GM10847 (cell line): ENCODE measurements around the gene ERRFI1.

Experiments used
- POLR2A ChIP-seq: IDR thresholded peaks from 2 replicates; pipeline ENCODE4 v1.6.1; 2011; ENCODE audit not compliant: insufficient read length; ENCODE audit errors: extremely low read depth

ERRFI1 gene, protein sequence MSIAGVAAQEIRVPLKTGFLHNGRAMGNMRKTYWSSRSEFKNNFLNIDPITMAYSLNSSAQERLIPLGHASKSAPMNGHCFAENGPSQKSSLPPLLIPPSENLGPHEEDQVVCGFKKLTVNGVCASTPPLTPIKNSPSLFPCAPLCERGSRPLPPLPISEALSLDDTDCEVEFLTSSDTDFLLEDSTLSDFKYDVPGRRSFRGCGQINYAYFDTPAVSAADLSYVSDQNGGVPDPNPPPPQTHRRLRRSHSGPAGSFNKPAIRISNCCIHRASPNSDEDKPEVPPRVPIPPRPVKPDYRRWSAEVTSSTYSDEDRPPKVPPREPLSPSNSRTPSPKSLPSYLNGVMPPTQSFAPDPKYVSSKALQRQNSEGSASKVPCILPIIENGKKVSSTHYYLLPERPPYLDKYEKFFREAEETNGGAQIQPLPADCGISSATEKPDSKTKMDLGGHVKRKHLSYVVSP

DNA sequence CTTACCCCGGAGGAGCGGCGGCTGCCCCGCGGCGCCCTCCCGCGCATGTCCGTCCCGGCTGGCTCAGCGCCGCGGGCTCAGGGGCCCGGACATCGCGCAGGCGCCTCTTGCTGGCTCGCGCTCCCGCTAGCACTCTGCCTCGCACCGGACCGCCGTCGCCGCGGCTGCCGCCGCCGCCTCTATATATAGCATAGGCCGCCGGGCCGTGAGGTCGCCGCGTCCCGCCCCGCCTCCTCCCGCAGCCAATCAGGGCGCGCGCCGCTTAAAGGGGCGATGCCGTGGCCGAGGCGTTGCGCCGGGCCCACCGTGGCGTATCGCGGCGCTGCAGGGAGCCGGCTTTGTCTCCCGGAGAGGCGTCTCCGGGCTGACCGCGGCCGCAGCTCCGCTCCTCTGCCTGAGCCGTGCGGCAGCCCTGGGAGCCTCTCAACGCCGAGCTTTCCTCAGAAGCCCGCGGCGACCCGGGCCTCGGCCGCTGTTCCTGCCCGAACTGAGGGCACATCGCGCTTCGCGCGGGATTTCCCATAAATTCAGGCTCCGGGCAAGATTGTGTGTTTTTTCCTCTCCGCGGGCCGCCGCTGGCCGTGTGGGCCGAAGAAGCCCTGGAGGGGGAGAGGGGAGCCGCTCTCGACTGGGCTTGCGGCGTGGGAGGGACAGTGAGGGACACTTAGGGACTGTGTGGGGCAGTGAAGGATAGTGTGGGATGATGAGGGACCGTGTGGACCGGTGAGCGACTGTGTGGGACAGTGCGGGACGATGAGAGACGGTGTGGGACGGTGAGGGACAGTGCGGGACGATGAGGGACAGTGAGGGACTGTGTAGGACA is at the start of gene ERRFI1:
TSS of gene ERRFI1 (minus strand) at position 157 of the 823 bp plus-strand sequence. CDS start 10,690 bp downstream, outside the sequence.
- TF ChIP-seq POLR2A, result peak; percentile 62

DNA sequence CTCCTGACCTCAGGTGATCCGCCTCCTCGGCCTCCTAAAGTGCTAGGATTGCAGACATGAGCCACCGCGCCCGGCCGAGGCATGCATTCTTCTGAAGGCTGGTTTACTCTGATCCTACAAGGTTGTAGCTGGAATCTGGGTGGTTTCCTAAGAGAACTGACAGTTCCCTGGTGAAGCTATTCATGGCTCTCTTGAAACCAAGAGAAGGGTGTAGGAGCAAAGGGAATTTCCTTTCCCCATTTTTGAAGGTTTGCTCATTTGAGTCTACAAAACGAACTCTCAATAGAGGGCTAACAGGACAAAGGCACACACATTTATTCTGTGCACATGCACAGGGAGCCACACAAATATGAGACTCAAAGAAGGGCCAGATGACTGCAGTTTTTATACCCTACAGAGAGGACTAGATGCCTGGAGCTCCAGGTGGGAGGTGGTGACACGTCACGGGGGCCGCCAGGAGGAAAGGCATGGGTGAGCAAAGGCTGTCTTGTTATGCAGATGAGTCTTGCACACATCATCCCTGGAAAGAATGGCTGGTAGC is 49.5 kb upstream of the ERRFI1 start:
- TF ChIP-seq POLR2A, result no peak

DNA sequence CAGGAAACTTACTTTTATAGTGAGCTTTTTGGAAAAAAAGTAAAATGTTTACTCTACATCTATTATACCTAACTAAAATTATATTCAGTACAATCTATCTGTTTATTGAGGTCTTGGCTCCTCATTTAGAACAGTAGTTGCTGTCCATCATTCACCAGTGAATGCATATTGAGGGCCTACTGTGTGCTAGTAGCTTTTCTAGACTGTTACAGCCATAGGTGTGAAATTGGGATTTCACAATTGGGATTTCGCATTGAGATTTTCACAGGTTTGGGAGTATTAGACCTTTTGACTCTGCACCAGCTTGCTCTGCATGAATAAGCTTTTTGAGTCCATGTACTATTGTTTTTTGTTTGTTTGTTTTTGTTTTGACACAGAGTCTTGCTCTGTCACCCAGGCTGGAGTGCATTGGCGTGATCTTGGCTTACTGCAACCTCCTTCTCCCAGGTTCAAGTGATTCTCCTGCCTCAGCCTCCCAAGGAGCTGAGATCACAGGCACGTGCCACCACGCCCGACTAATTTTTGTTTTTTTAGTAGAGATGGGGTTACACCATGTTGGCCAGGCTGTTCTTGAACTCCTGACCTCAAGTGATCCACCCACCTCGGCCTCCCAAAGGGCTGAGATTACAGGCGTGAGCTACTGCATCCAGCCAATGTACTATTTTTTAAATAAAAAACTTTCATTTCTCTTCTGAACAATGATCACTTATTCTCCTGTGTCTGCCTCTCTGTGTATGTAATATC is 47.2 kb upstream of the ERRFI1 start:
- TF ChIP-seq POLR2A, result no peak

DNA sequence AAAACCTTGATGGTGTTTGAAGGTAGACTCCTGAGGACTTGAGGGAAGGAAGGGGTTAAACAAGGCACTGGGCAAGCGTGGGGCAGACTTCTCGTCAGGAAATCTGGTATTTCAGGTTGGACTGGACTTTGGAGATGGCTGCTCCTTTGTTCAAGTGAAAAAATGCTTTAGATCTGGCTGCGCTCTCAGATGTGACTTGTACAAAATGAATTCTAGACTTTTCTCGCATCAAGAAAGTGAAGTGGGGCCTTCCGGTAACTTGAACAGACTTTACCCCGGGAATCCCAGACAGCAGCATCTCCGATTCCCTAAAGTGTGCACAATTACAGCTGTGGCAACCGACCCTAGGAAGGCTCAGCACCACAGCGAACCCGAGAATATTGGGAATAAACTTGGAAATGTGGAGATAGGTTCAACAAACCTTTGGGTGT is 44.3 kb upstream of the ERRFI1 start:
- no peak for TF ChIP-seq POLR2A

DNA sequence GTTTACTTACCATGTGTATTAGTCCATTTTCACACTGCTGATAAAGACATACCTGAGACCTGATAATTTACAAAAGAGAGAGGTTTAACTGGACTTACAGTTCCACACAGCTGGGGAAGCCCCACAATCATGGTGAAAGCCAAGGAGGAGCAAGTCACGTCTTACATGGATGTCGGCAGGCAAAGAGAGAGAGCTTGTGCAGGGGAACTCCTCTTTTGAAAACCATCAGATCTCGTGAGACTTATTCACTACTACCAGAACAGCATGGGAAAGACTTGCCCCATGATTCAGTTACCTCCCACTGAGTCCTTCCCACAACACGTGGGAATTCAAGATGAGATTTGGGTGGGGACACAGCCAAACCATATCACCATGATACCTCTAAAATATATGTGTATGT is 39.3 kb upstream of the ERRFI1 start:
- TF ChIP-seq POLR2A, result no peak

DNA sequence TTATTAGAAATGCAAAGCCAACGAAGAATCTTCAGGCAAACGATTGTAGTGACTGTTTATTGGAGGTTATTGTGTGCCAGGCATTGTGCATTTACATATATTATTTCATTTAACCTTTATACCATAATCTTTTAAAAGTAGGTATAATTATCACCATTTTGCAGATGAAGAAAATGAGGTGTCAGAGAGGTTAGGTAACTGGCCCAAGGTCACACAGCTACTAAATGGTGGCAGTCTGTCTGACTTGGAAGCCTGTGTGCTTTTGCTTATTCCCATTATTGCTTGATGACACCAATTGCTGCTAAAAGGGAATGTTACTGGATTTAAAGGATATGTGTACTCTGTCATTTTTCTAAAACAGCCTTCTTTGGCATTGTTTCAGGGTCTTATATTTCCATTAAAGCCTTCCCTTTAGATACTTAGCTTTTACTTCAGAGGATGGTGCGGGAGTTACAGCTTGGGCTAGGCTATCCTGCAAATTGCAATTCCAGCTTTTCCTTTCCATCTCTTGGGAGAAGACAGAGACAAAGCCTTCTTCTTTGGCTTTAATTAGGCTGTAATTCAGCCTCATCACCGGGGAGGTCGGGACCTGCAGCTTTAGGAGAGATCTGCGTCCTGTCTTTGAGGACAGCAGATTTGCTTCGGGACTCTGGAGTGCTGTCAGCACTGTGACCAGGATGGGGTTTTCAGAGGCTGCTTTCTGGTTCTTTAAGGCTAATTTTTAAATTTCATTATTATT is 37.4 kb upstream of the ERRFI1 start:
- no peak for TF ChIP-seq POLR2A

DNA sequence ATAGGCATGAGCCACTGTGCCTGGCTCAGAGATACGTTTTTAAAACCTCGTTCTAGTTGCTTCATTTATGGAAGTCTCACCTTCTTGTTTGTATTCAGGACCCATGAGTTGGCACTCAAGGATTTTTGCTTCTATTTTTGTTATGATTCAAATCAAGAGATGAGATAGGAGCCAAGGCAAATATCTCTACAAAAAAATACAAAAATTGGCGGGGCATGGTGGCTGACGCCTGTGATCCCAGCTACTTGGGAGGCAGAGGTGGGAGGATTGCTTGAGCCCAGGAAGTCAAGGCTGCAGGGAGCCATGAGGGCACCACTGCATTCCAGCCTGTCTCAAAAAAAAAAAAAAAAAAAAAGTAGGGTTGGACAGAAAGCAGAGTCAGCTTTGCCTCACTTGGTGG is 36.8 kb upstream of the ERRFI1 start:
- TF ChIP-seq POLR2A, result no peak

DNA sequence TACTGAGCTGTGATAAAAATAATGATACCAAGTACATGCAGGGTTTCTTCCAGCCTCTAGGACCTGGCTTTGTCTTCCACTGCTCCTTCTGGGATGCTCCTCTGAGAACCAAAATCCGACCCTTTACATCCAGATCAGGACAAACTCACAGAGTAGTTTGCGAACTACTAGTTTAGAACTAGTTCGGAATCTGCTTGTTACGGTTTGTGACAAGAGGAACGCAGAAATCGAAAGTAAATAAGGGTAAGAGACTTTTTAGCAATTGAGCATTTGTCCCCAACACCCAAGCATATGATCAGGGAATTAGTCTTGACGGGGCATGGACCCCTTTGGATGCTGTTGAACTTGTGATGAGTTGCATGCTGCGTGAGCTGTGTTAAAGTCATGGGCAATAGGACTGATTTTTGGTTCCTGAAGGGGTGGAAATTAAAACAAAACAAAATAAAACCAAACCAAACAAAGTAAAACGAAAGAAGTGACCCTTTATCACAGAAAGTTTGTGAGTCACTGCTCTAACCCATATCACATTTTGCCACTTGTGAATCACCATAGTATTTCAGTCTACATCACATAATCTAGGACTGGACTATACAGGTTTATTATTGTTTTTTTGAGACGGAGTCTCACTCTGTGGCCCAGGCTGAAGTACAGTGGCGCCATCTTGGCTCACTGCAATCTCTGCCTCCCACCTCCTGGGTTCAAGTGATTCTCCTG is 35.7 kb upstream of the ERRFI1 start:
- no peak for TF ChIP-seq POLR2A

DNA sequence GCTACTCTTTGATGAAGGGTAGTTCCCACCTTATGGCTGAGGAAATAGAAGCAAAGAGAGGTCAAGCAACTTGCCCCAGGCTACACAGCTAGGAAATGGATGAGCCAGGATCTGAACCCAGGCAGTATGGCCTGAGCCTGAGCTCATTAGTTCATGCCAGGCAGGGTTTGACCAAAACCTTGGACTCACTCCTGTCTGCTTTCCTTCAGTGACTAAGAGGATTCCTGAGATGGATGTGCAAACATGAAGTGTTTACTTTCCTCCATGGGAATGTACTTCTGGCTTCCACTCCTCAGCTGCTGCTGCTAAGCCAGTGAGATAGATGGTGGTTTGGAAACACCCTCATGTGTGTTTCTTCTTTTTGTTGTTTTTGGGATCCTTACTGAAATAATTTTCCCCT is 35.1 kb upstream of the ERRFI1 start:
- no peak for TF ChIP-seq POLR2A

DNA sequence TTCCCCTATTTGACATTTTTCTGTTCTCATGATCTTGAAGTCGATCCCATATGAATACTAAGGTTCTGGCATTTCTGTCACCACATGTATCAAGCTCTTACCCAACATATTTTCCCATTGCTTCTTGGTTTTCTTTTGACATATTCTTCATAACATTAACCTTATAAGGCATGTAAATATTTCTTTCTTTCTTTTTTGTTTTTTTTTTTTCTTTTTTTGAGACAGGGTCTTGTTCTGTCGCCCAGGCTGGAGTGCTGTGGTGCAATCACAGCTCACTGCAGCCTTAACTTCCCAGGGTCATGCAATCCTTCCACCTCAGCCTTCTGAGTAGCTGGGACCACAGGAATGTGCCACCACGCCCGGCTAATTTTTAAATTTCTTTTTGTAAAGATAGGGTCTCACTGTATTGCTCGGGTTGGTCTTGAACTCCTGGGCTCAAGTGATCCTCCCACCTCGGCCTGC is 33.1 kb upstream of the ERRFI1 start:
- TF ChIP-seq POLR2A, result no peak

DNA sequence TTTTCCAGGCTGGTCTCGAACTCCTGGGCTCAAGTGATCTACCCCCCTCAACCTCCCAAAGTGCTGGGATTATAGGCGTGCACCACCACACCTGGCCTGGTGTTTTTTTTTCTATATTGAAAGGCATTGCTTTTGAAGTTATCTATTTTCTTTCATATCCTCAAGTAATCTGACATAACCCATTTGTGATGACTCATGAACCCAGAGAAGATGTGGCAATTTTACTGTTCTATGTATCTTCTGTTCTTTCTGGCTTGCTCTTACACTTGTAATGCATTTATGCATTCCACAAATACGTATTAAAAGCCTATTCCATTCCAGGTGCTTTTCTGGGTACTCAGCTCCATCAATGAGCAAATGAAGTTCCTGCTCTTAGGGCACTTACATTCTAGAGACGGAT is 29.9 kb upstream of the ERRFI1 start:
- TF ChIP-seq POLR2A, result no peak

DNA sequence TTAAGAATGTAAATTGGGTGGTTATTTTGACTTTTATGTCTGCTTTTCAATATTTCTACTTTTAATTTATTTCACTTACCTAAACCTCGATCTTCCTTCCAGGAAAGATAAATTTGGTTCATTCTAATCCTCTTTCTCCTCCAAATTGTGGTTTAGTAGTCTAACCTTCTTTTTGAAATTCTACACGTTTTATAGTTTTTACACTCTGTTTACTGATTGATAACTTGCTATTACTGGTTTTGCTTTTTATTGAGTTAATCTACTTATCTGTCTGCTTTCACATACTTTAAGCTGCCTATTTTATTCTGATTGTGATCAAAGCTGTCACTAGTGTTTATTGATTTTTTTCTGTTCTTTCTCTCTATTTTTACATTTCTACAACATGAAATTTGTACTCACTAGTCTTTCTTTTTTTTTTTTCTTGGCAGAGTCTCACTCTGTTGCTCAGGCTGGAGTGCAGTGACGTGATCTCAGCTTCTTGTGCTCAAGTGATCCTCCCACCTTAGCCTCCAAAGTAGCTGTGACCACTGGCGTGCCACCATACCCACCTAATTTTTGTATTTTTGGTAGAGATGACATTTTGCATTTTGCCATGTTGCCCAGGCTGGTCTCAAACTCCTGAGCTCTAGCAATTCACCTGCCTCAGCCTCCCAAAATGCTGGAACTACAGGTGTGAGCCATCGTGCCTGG is 27.9 kb upstream of the ERRFI1 start:
- no peak for TF ChIP-seq POLR2A

DNA sequence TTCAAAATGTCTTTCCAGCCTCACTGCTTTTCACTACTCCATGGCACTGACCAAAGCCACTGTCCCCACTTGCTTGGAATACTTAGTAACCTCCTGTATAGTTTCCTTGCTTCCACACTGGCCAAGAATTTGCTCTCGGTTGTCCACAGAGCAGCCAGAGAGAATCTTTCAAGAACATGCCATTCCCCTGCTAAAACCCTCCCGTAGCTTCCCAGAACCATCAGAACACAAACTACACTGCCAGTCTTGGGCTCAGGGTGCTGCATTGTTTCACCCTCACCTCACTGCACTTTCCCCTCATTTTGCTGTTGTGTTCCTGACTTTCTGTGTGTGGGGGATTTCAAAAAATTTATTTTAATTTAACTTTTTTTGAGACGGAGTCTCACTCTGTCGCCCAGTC is 25.5 kb upstream of the ERRFI1 start:
- no peak for TF ChIP-seq POLR2A
